MCF 10A (cell line): ENCODE measurements around the gene PRTG. TPM values are rescaled to one million over a fixed set of nuclear protein-coding genes. Genes with fewer than 3 reads are reported as not detected.
"Not testable (repeated sequence)": the region's sequence is repeated elsewhere in the genome, so short reads cannot be mapped to it uniquely, and the experiment has no call there.

Experiments used
- BruUV-seq: library from RNA; stranded (reverse); fragments of 400-500 nt; replicated peaks from 2 replicates; lab custom pipeline; 2021; lab: Mats Ljungman, UMichigan
- CTCF ChIA-PET: fragments of 300-600 bp; sonication (Branson Sonifier 250); formaldehyde crosslinking; extraction: SDS; loops from one replicate; lab custom pipeline; 2021; ENCODE audit warnings: antibody characterized with exemption, inconsistent platforms; lab: Yijun Ruan, JAX
- POLR2A ChIA-PET: fragments of 300-600, 350-650 bp; sonication (Branson Sonifier 250); formaldehyde crosslinking; extraction: SDS; loops from one replicate; lab custom pipeline; 2020; ENCODE audit warnings: antibody characterized with exemption, inconsistent platforms; lab: Yijun Ruan, JAX
- DNase-seq: peaks from one replicate; pipeline ENCODE4 v3.0.0-alpha.2; 2018; ENCODE audit not compliant: unreplicated experiment
- H3K27ac Mint-ChIP-seq: one replicate; pipeline ENCODE4 v1.8.0; 2022; ENCODE audit warnings: mild to moderate bottlenecking, low read depth, mixed read lengths; ENCODE audit not compliant: unreplicated experiment
- H3K27me3 Mint-ChIP-seq: one replicate; pipeline ENCODE4 v1.8.0; 2022; ENCODE audit warnings: mixed read lengths; ENCODE audit not compliant: insufficient read depth, unreplicated experiment
- H3K36me3 Mint-ChIP-seq: one replicate; pipeline ENCODE4 v1.8.0; 2022; ENCODE audit warnings: mild to moderate bottlenecking, moderate library complexity, mixed read lengths; ENCODE audit not compliant: insufficient read depth, unreplicated experiment
- H3K4me1 Mint-ChIP-seq: one replicate; pipeline ENCODE4 v1.8.0; 2022; ENCODE audit warnings: mixed read lengths; ENCODE audit not compliant: insufficient read depth, unreplicated experiment
- H3K4me3 Mint-ChIP-seq: one replicate; pipeline ENCODE4 v1.8.0; 2022; ENCODE audit warnings: mild to moderate bottlenecking, moderate library complexity, mixed read lengths; ENCODE audit not compliant: unreplicated experiment
- H3K9me3 Mint-ChIP-seq: one replicate; pipeline ENCODE4 v1.8.0; 2022; ENCODE audit warnings: mixed read lengths; ENCODE audit not compliant: unreplicated experiment
- intact Hi-C: fragments of 100-400 bp; cut with micrococcal nuclease; formaldehyde crosslinking; loops from 2 replicates; pipeline ENCODE4 v1.14.1; 2022
- total RNA-seq: library from RNA; stranded (reverse); gene quantifications from 2 replicates; pipeline ENCODE4 v1.2.3, GENCODE V29; 2022
- TF ChIP-seq, protein P1 (sequence below): fragments of 200-600 bp; IDR thresholded peaks from one replicate; pipeline ENCODE4 v1.8.0; 2022; ENCODE audit warnings: antibody characterized with exemption, mild to moderate bottlenecking; ENCODE audit not compliant: unreplicated experiment

PRTG gene
- total RNA-seq, 1 experiment from 2014 or later: 3.5 TPM

DNA sequence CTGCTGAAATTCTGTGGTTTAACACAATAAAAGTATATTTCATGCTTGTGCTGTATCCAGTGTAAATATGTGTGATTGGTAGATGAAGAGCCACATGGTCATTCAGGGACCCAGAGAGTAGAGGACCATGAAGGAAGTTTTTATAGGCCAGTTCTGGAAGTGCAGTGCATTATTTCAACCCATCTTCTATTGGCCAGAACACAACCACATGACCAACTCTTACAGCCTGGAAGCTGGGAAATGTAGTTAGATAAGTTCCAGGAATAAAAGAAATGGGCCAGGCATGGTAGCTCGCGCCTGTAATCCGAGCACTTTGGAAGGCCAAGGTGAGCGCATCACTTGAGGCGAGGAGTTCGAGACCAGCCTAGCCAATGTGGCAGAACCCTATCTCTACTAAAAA is 21.4 kb upstream of the PRTG start:
- POLR2A ChIA-PET: no interaction called here
- Mint-ChIP-seq H3K4me1 (no peaks in the 10 kb centered on the region), H3K27me3 (no peaks in the 10 kb centered on the region), H3K4me3 (no peak overlapping the region), H3K36me3 (no peaks in the 10 kb centered on the region), H3K27ac (no peak overlapping the region), H3K9me3 (no peaks in the 10 kb centered on the region)
- TF ChIP-seq, protein P1, sequence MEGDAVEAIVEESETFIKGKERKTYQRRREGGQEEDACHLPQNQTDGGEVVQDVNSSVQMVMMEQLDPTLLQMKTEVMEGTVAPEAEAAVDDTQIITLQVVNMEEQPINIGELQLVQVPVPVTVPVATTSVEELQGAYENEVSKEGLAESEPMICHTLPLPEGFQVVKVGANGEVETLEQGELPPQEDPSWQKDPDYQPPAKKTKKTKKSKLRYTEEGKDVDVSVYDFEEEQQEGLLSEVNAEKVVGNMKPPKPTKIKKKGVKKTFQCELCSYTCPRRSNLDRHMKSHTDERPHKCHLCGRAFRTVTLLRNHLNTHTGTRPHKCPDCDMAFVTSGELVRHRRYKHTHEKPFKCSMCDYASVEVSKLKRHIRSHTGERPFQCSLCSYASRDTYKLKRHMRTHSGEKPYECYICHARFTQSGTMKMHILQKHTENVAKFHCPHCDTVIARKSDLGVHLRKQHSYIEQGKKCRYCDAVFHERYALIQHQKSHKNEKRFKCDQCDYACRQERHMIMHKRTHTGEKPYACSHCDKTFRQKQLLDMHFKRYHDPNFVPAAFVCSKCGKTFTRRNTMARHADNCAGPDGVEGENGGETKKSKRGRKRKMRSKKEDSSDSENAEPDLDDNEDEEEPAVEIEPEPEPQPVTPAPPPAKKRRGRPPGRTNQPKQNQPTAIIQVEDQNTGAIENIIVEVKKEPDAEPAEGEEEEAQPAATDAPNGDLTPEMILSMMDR: no peak
- intact Hi-C loops: no loop called here
- CTCF ChIA-PET: interaction anchor here (1.4 to 4.7 kb wide), 2 partner anchors 10 to 19 kb away, joined by 4 to 31 read pairs; no protein-coding TSS in a partner anchor
- no TSS peak for BruUV-seq
- DNase-seq: no peak

DNA sequence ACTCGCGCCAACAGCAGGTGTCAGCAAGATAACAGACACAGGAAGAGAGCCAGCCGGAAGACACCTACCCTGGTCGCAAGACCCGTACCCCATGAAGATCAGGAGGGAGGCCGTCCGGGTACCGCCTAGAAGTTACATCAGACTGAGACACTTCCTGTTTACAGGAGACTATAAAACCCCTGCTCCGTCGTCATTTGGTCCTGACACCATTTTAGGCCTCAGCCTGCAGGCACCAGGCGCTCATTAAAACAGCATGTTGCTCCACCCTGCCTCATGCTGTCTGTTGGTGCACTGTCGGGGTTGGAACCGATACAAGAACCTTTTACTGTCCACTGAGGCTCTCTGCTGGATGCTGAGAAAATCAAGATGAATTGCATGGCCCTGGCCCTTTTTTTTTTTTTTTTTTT is 15.6 kb upstream of the PRTG start:
- H3K4me1 Mint-ChIP-seq: no peaks in the 10 kb centered on the region
- no peak overlapping the region for H3K27ac Mint-ChIP-seq
- intact Hi-C loops: no loop called here
- no peaks in the 10 kb centered on the region for H3K36me3 Mint-ChIP-seq
- TF ChIP-seq, protein P1: no peak
- CTCF ChIA-PET: interaction anchor here (0.7 to 1.1 kb wide), 2 partner anchors 16 to 22 kb away, joined by 3 read pairs; no protein-coding TSS in a partner anchor
- no peak overlapping the region for H3K4me3 Mint-ChIP-seq
- no peaks in the 10 kb centered on the region for H3K27me3 Mint-ChIP-seq
- no peaks in the 10 kb centered on the region for H3K9me3 Mint-ChIP-seq
- DNase-seq: no peak
- POLR2A ChIA-PET: no interaction called here
- BruUV-seq: no TSS peak

DNA sequence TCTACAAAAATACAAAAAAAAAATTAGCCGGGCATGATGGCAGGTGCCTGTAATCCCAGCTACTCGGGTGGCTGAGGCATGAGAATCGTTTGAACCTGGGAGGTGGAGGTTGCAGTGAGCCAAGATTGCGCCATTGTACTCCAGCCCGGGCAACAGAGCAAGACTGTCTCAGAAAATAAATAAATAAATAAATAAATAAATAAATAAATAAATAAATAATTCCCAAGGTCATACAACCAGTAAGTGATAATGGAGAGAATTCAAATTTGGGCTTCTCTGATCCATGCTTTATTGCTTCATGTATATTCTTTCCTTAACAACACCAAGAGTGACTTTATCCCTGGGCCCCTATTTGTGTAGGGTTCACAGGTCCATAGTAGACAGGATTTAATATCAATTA is 10.5 kb upstream of the PRTG start:
- H3K9me3 Mint-ChIP-seq, DNase-seq, H3K4me3 Mint-ChIP-seq, BruUV-seq, H3K4me1 Mint-ChIP-seq, intact Hi-C loops, H3K27me3 Mint-ChIP-seq, H3K36me3 Mint-ChIP-seq, H3K27ac Mint-ChIP-seq: not testable (repeated sequence)
- ChIA-PET CTCF (interaction anchor here (0.5 to 1.1 kb wide), 3 partner anchors 9 to 111 kb away, joined by 3 read pairs; no protein-coding TSS in a partner anchor), POLR2A (interaction anchor here (1.3 kb wide), 1 partner anchor 12 kb away, joined by 4 read pairs; no protein-coding TSS in a partner anchor)

DNA sequence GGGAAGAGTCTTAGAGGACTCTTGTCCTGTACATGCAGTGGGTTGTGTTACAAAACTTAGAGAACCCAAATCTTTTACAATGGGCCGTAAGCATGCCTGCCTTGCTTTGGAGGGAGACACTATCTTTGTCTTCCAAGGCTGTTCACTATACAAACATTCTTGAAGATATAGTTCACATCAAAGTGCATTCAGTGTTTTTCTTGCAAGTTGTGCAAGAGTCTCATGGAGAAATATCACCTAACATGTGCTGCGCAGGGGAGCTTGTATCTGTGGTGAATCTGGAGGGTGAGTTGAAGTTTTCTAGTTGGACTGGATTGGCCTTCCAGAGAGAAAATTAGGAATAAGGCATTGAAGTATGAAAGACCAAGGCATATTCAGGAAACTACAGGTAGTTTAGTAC is 7.8 kb upstream of the PRTG start:
- Mint-ChIP-seq H3K27ac (no peak overlapping the region), H3K36me3 (no peaks in the 10 kb centered on the region), H3K9me3 (no peaks in the 10 kb centered on the region), H3K4me3 (no peak overlapping the region), H3K4me1 (no peaks in the 10 kb centered on the region), H3K27me3 (no peaks in the 10 kb centered on the region)
- intact Hi-C loops: no loop called here
- TF ChIP-seq, protein P1: no peak
- BruUV-seq: no TSS peak
- no peak for DNase-seq
- POLR2A ChIA-PET: no interaction called here
- CTCF ChIA-PET: interaction anchor here (0.6 to 1.3 kb wide), 2 partner anchors 16 to 324 kb away, joined by 3 to 4 read pairs; no protein-coding TSS in a partner anchor
